Naive thymus-derived CD4-positive, alpha-beta T cell (primary cell): Measurements from ENCODE around the gene TOP1. TPM values are rescaled to one million over a fixed set of nuclear protein-coding genes. Genes with fewer than 3 reads are reported as not detected.

Source experiments
- ATAC-seq: fragments of 150-1000 bp; cut with Tn5 transposase; 2 replicates; pipeline ENCODE4 v1.10.0; 2021; ENCODE audit warnings: mild to moderate bottlenecking, moderate library complexity
- CTCF ChIA-PET: fragments of 350-600 bp; sonication (Branson Sonifier 250); formaldehyde crosslinking; loops from one replicate; lab custom pipeline; 2021; ENCODE audit warnings: antibody characterized with exemption; lab: Charles Lee
- POLR2A ChIA-PET: fragments of 350-600 bp; sonication (Branson Sonifier 250); formaldehyde crosslinking; loops from one replicate; lab custom pipeline; 2021; ENCODE audit warnings: antibody characterized with exemption, inconsistent platforms; lab: Charles Lee
- DNase-seq, 9 donors: peaks; one replicate each; pipeline versions ENCODE4 v3.0.0 to v3.0.0-alpha.2; 2020 to 2022; ENCODE audit warnings: mixed read lengths in 1 of 9
- H3K27ac ChIP-seq: one replicate; pipeline ENCODE4 v1.7.0; 2013; ENCODE audit warnings: mild to moderate bottlenecking, low read depth, low read length, moderate library complexity
- H3K27me3 ChIP-seq, 2 donors: one replicate each; pipeline ENCODE4 v1.7.0; 2013; ENCODE audit warnings: low read length in 2 of 2, mild to moderate bottlenecking in 2 of 2, moderate library complexity in 2 of 2; ENCODE audit not compliant: control insufficient read depth in 2 of 2, insufficient read depth in 2 of 2
- H3K36me3 ChIP-seq, 3 experiments: 1 replicate in 2 of 3; 2 replicates in 1 of 3; pipeline ENCODE4 v1.7.0; 2013; ENCODE audit warnings: low read length in 3 of 3, mild to moderate bottlenecking in 3 of 3, moderate library complexity in 1 of 3; ENCODE audit not compliant: insufficient read depth in 3 of 3, control insufficient read depth in 2 of 3
- H3K4me1 ChIP-seq, 2 donors: one replicate each; pipeline ENCODE4 v1.7.0; 2013; ENCODE audit warnings: low read length in 2 of 2, mild to moderate bottlenecking in 2 of 2, moderate library complexity in 1 of 2; ENCODE audit not compliant: control insufficient read depth in 2 of 2, insufficient read depth in 2 of 2
- H3K4me3 ChIP-seq: 2 replicates; pipeline ENCODE4 v1.7.0; 2013; ENCODE audit warnings: mild to moderate bottlenecking, low read length
- H3K9me3 ChIP-seq, 3 experiments: 1 replicate in 2 of 3; 2 replicates in 1 of 3; pipeline ENCODE4 v1.7.0; 2013; ENCODE audit warnings: low read length in 3 of 3; ENCODE audit not compliant: control insufficient read depth in 2 of 3
- H3K27ac Mint-ChIP-seq, 9 donors: one replicate each; pipeline ENCODE4 v1.8.0; 2020 to 2022; ENCODE audit warnings: mixed read lengths in 9 of 9, mild to moderate bottlenecking in 8 of 9, moderate library complexity in 5 of 9, inconsistent platforms in 2 of 9
- H3K27me3 Mint-ChIP-seq, 5 donors: one replicate each; pipeline ENCODE4 v1.8.0; 2021 to 2022; ENCODE audit warnings: mixed read lengths in 5 of 5, mild to moderate bottlenecking in 1 of 5
- H3K36me3 Mint-ChIP-seq, 5 donors: one replicate each; pipeline ENCODE4 v1.8.0; 2020 to 2022; ENCODE audit warnings: mixed read lengths in 5 of 5, mild to moderate bottlenecking in 3 of 5, inconsistent platforms in 1 of 5
- H3K4me1 Mint-ChIP-seq, 7 donors: one replicate each; pipeline ENCODE4 v1.8.0; 2020 to 2022; ENCODE audit warnings: mixed read lengths in 7 of 7, mild to moderate bottlenecking in 3 of 7, inconsistent platforms in 1 of 7
- H3K4me3 Mint-ChIP-seq, 10 donors: one replicate each; pipeline ENCODE4 v1.8.0; 2020 to 2022; ENCODE audit warnings: mild to moderate bottlenecking in 10 of 10, mixed read lengths in 10 of 10, moderate library complexity in 6 of 10, inconsistent platforms in 2 of 10
- H3K9me3 Mint-ChIP-seq, 11 donors: one replicate each; pipeline ENCODE4 v1.8.0; 2020 to 2022; ENCODE audit warnings: mixed read lengths in 11 of 11, mild to moderate bottlenecking in 4 of 11, inconsistent platforms in 1 of 11, moderate library complexity in 1 of 11
- intact Hi-C, 2 donors: fragments of 100-400 bp; cut with micrococcal nuclease; formaldehyde crosslinking; loops; one replicate each; pipeline ENCODE4 v1.15.1; 2023
- polyA plus RNA-seq, 2 donors: library from polyadenylated mRNA; unstranded; fragments of 300-500 nt; fragmentation: Illumina TruSeq; gene quantifications; one replicate each; pipeline ENCODE4 v1.2.3, GENCODE V29; 2021
- total RNA-seq, 6 experiments: library from RNA in 5 of 6; stranded (reverse) in 5 of 6; gene quantifications; 1 replicate in 5 of 6; 2 replicates in 1 of 6; pipeline ENCODE4 v1.2.3 and lab custom pipeline; 2021 to 2026

TOP1 gene
- total and polyA plus RNA-seq, 7 experiments from 2014 or later: 10.2 to 82.8 (median 33.3) TPM

GRCh38 chr20:40992349-40993113, 36.1 kb upstream of the TOP1 start:
- Mint-ChIP-seq H3K27me3 (no peaks in the 10 kb centered on the region), H3K4me3 (no peak overlapping the region), H3K36me3 (no peaks in the 10 kb centered on the region), H3K27ac (no peak overlapping the region), H3K4me1 (peaks cover 18 to 28% (median 22%) of the 10 kb centered on the region in 7 donors), H3K9me3 (no peaks in the 10 kb centered on the region)
- intact Hi-C loops: no loop called here
- DNase-seq: no peak
- peaks cover 13 to 18% of the 10 kb centered on the region in 2 donors for H3K4me1 ChIP-seq
- no peaks in the 10 kb centered on the region for H3K36me3 ChIP-seq
- no peak overlapping the region for H3K27ac ChIP-seq
- no peaks in the 10 kb centered on the region for H3K9me3 ChIP-seq
- H3K27me3 ChIP-seq: no peaks in the 10 kb centered on the region
- H3K4me3 ChIP-seq: no peak overlapping the region
- ChIA-PET CTCF (interaction anchor here (0.6 to 11.2 kb wide), 10 partner anchors 10 to 467 kb away, joined by 3 to 177 read pairs (median 4); partner anchors contain the start of gene LPIN3), POLR2A (interaction anchor here (2.1 to 2.8 kb wide), 2 partner anchors 55 to 103 kb away, joined by 9 to 11 read pairs; no protein-coding TSS in a partner anchor)
- ATAC-seq: no peak

- Mint-ChIP-seq H3K4me1 (peaks cover 16 to 25% (median 22%) of the 10 kb centered on the region in 7 donors), H3K27me3 (no peaks in the 10 kb centered on the region), H3K4me3 (no peak overlapping the region), H3K9me3 (no peaks in the 10 kb centered on the region), H3K27ac (peak overlapping the region in 2 of 9 donors; percentile 34 to 59), H3K36me3 (no peaks in the 10 kb centered on the region)
- no peak for ATAC-seq
- H3K4me3 ChIP-seq: no peak overlapping the region
- H3K27ac ChIP-seq: no peak overlapping the region
- H3K9me3 ChIP-seq: no peaks in the 10 kb centered on the region
- intact Hi-C loops: no loop called here
- ChIA-PET POLR2A (no interaction called here), CTCF (interaction anchor here (0.6 to 11.2 kb wide), 2 partner anchors 63 to 102 kb away, joined by 3 to 177 read pairs; no protein-coding TSS in a partner anchor)
- no peaks in the 10 kb centered on the region for H3K36me3 ChIP-seq
- peaks cover 12 to 18% of the 10 kb centered on the region in 2 donors for H3K4me1 ChIP-seq
- no peaks in the 10 kb centered on the region for H3K27me3 ChIP-seq
- DNase-seq: no peak
Measured at GRCh38 chr20:40993794-40994540, 34.7 kb upstream of the TOP1 start.

- H3K27ac ChIP-seq: no peak overlapping the region
- ChIA-PET CTCF (no interaction called here), POLR2A (no interaction called here)
- no peaks in the 10 kb centered on the region for H3K27me3 ChIP-seq
- no peak overlapping the region for H3K4me3 ChIP-seq
- no peak overlapping the region for H3K27ac Mint-ChIP-seq
- H3K36me3 Mint-ChIP-seq: no peaks in the 10 kb centered on the region
- H3K9me3 ChIP-seq: no peaks in the 10 kb centered on the region
- DNase-seq: no peak
- H3K4me1 ChIP-seq: peaks cover 4 to 6% of the 10 kb centered on the region in 2 donors
- H3K27me3 Mint-ChIP-seq: no peaks in the 10 kb centered on the region
- H3K4me3 Mint-ChIP-seq: no peak overlapping the region
- peaks cover 6 to 12% (median 7%) of the 10 kb centered on the region in 7 donors for H3K4me1 Mint-ChIP-seq
- intact Hi-C loops: no loop called here
- no peak for ATAC-seq
- H3K36me3 ChIP-seq: no peaks in the 10 kb centered on the region
- no peaks in the 10 kb centered on the region for H3K9me3 Mint-ChIP-seq
Measured at GRCh38 chr20:40996326-40996725, 32.3 kb upstream of the TOP1 start.

- ChIA-PET CTCF (no interaction called here), POLR2A (no interaction called here)
- Histone ChIP-seq H3K27ac (no peak overlapping the region), H3K36me3 (no peaks in the 10 kb centered on the region), H3K27me3 (no peaks in the 10 kb centered on the region), H3K4me3 (no peak overlapping the region), H3K9me3 (no peaks in the 10 kb centered on the region), H3K4me1 (no peaks in the 10 kb centered on the region)
- Mint-ChIP-seq H3K4me3 (no peak overlapping the region), H3K36me3 (no peaks in the 10 kb centered on the region), H3K9me3 (no peaks in the 10 kb centered on the region), H3K27me3 (no peaks in the 10 kb centered on the region), H3K27ac (no peak overlapping the region), H3K4me1 (peaks cover 0 to 4% (median 2%) of the 10 kb centered on the region in 7 donors)
- intact Hi-C loops: no loop called here
- ATAC-seq (no peak), DNase-seq (no peak)
Measured at GRCh38 chr20:40997116-40997515, 31.5 kb upstream of the TOP1 start.

GRCh38 chr20:40999841-41000240, 28.8 kb upstream of the TOP1 start:
- H3K36me3 Mint-ChIP-seq: peaks cover 0 to 4% (median 0%) of the 10 kb centered on the region in 5 donors
- peaks cover 0 to 11% of the 10 kb centered on the region in 2 donors for H3K4me1 ChIP-seq
- H3K27ac ChIP-seq: no peak overlapping the region
- H3K9me3 Mint-ChIP-seq: peaks cover 0 to 2% (median 0%) of the 10 kb centered on the region in 11 donors
- H3K27me3 Mint-ChIP-seq: no peaks in the 10 kb centered on the region
- POLR2A ChIA-PET: no interaction called here
- no peak overlapping the region for H3K4me3 Mint-ChIP-seq
- H3K27ac Mint-ChIP-seq: no peak overlapping the region
- peaks cover 0 to 20% (median 8%) of the 10 kb centered on the region in 7 donors for H3K4me1 Mint-ChIP-seq
- H3K27me3 ChIP-seq: no peaks in the 10 kb centered on the region
- ATAC-seq: no peak
- no peaks in the 10 kb centered on the region for H3K9me3 ChIP-seq
- no peaks in the 10 kb centered on the region for H3K36me3 ChIP-seq
- no peak overlapping the region for H3K4me3 ChIP-seq
- intact Hi-C loops: no loop called here
- DNase-seq: no peak
- CTCF ChIA-PET: no interaction called here

DNA sequence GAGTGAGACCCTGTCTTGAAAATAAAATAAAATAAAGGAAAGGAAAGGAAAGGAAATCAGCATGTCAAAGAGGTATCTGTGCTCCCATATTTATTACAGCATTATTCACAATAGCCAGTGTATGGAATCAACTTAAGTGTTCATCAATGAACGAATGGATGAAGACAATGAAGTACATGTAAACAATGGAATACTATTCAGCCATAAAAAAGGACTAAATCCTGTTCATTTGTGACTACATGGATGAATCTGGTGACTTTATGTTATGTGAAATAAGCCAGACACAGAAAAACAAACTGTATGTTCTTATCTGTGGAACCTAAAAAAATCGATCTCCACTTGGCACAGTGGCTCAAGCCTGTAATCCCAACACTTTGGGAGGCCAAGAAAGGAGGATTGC, 28.0 kb upstream of the TOP1 start:
- Histone ChIP-seq H3K36me3 (no peaks in the 10 kb centered on the region), H3K4me1 (peaks cover 0 to 11% of the 10 kb centered on the region in 2 donors), H3K9me3 (no peaks in the 10 kb centered on the region), H3K27me3 (no peaks in the 10 kb centered on the region), H3K4me3 (no peak overlapping the region), H3K27ac (no peak overlapping the region)
- ChIA-PET CTCF (no interaction called here), POLR2A (no interaction called here)
- DNase-seq (no peak), ATAC-seq (no peak)
- no peaks in the 10 kb centered on the region for H3K27me3 Mint-ChIP-seq
- H3K4me1 Mint-ChIP-seq: peaks cover 0 to 28% (median 8%) of the 10 kb centered on the region in 7 donors
- H3K4me3 Mint-ChIP-seq: no peak overlapping the region
- H3K36me3 Mint-ChIP-seq: peaks cover 0 to 4% (median 0%) of the 10 kb centered on the region in 5 donors
- intact Hi-C loops: no loop called here
- no peak overlapping the region for H3K27ac Mint-ChIP-seq
- H3K9me3 Mint-ChIP-seq: peaks cover 0 to 2% (median 0%) of the 10 kb centered on the region in 11 donors
